Left kidney (tissue), 8 donors: ENCODE data around the gene RBM8A. TPM values are rescaled to one million over a fixed set of nuclear protein-coding genes. Genes with fewer than 3 reads are reported as not detected.
A peak's percentile ranks its signal among the peaks of the same experiment; 100 is the strongest.

Experiments used
- DNase-seq: peaks from one replicate; pipeline ENCODE4 v3.0.0-alpha.2; 2013
- long read RNA-seq, 8 donors: transcript quantifications; one replicate each; lab custom pipeline, GENCODE V29; 2026
- polyA plus RNA-seq: library from polyadenylated mRNA; unstranded; fragments of 120-200 nt; gene quantifications from one replicate; pipeline ENCODE4 v1.2.1, GENCODE V29; 2013; ENCODE audit not compliant: insufficient read length

Gene RBM8A
- 214 TPM for polyA plus RNA-seq
- long read RNA-seq, donor 1, full-length matches to known transcripts, result 67 of 110 reads
- long read RNA-seq, donor 1, partial matches to known transcripts, result 24 of 110 reads
- long read RNA-seq, donor 1, other reads (novel, unspliced or antisense), result 19 of 110 reads
- long read RNA-seq, donor 2, full-length matches to known transcripts, result 58 of 90 reads
- long read RNA-seq, donor 2, partial matches to known transcripts, result 18 of 90 reads
- long read RNA-seq, donor 2, other reads (novel, unspliced or antisense), result 14 of 90 reads
- long read RNA-seq, donor 3, full-length matches to known transcripts, result 63 of 87 reads
- long read RNA-seq, donor 3, partial matches to known transcripts, result 15 of 87 reads
- long read RNA-seq, donor 3, other reads (novel, unspliced or antisense), result 9 of 87 reads
- long read RNA-seq, donor 4, full-length matches to known transcripts, result 5 of 5 reads
- long read RNA-seq, donor 4, partial matches to known transcripts, result 0 of 5 reads
- long read RNA-seq, donor 4, other reads (novel, unspliced or antisense), result 0 of 5 reads
- long read RNA-seq, donor 5, full-length matches to known transcripts, result 120 of 199 reads
- long read RNA-seq, donor 5, partial matches to known transcripts, result 55 of 199 reads
- long read RNA-seq, donor 5, other reads (novel, unspliced or antisense), result 24 of 199 reads
- long read RNA-seq, donor 6, full-length matches to known transcripts, result 75 of 116 reads
- long read RNA-seq, donor 6, partial matches to known transcripts, result 25 of 116 reads
- long read RNA-seq, donor 6, other reads (novel, unspliced or antisense), result 16 of 116 reads
- long read RNA-seq, donor 7, full-length matches to known transcripts, result 85 of 187 reads
- long read RNA-seq, donor 7, partial matches to known transcripts, result 96 of 187 reads
- long read RNA-seq, donor 7, other reads (novel, unspliced or antisense), result 6 of 187 reads
- long read RNA-seq, donor 8, full-length matches to known transcripts, result 35 of 35 reads
- long read RNA-seq, donor 8, partial matches to known transcripts, result 0 of 35 reads
- long read RNA-seq, donor 8, other reads (novel, unspliced or antisense), result 0 of 35 reads

GRCh38 chr1:145927063-145927886, at the start of gene RBM8A:
TSS of gene RBM8A (minus strand) at chr1:145927484. CDS start at chr1:145927426, 58 bp downstream.
- DNase-seq, result peak; percentile 99

DNA sequence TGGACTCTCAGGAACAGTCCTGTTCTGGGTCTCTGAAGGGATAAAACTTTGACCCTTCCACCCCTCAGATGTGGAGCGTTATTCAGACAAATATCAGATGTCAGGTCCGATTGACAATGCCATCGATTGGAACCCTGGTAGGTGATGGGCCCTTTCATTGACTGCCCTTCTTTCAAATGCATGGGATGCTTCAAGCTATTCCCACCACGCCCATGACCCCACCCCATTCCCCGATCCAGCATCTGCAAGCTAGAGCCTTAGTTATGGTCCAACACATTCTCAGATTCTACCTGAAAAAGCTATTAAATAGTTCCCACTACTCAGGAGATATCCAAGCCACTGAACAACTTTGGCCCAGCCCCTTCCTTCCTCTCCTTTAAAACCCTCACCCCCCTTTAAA, 49.7 kb upstream of the RBM8A start:
- DNase-seq, result no peak

DNA sequence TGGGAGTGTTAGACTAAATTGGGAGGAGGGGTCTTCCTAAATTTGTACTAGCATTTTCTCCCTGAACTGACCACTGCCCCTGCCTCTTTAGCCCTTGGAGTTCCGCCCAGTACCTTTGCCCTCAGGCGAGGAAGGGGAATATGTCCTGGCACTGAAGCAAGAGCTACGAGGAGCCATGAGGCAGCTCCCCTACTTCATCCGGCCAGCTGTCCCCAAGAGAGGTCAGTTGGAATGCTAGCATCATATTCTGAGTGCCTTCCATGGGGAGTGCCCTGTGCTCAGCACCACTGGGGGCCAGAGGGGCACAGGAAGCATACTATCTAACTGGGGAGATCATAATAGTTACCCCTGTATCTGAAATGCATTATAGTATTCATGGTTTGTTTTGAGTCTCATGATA, 47.9 kb upstream of the RBM8A start:
- DNase-seq, result no peak

- no peak for DNase-seq
Measured at GRCh38 chr1:145974721-145975120, 47.4 kb upstream of the RBM8A start.

DNA sequence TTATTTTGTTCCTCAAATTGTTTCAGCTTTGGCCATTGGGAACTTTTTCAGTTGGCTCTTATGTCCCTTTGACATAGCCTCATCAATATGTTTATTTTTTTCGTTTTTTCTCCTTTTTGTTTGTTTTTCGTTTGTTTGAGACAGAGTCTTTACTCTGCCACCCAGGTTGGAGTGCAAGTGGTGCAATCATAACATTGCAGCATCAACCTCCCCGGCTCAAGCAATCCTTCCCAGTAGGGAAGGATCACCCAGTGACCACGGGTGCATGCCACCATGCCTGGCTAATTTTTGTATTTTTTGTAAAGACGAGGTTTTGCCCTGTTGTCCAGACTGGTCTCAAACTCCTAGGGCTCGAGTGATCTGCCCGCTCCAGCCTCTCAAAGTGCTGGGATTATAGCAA, 45.3 kb upstream of the RBM8A start:
- DNase-seq, result no peak

DNA sequence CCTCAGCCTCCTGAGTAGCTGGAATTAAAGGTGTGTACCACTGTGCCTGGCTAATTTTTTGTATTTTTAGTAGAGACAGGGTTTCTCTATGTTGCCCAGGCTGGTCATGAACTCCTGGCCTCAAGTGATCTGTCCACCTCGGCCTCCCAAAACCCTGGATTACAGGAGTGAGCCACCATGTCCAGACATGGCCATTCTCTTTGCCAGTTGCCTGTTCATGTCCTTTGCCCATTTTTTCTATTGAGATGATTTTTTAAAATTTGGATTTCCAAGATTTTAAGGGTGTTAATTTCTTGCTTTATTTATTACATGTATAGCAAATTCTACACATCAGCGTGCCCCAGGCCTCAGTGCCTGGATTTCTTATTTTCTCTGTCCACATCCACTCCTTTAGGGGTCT, 40.0 kb upstream of the RBM8A start:
- no peak for DNase-seq

- no peak for DNase-seq
Measured at GRCh38 chr1:145965119-145965744, 37.9 kb upstream of the RBM8A start.

- peak; percentile 97 for DNase-seq
Measured at GRCh38 chr1:145964328-145965118, 37.2 kb upstream of the RBM8A start, which contains the start of the genes ANKRD34A and POLR3GL. TSS of gene ANKRD34A (minus strand) at chr1:145964575. CDS start at chr1:145961759, 2,816 bp downstream. TSS of gene POLR3GL (plus strand) at chr1:145964690. CDS start at chr1:145974866, 10,176 bp downstream.

DNA sequence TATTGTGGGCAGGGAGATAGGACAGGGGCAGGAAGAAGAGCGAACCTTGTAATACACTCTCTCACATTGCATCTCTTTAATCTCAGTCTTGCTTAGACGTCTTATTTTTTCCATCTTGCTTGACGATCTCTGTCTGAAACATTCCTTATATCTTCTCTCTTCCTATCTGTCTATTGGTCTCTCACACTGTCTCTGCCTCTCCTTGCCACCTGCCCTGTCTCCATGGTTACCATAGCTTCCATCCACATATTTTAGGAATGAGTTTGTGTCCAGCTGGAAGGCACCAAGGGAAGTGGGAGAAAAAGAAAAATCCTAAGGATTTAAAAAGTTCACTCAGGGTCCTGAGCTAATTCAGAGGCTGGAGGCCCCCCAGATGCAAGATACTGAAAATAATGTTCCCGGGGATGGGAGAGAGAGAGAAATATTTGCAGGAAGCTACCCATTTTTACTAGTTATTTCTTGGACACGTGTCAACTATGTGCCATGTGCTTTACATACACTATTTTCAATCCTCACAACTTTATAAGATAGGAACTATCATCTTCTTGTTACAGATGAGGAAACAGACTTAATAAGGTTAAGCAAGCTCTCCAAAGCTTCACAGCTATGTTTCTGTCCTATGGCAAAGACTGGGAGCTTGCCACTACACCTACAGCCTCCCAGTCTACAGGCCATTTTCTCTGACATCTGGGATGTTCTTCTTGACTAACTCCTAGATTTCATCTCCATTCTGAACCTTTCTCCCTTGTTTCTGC, 36.2 kb upstream of the RBM8A start:
- DNase-seq, result no peak

GRCh38 chr1:145962157-145963102, 35.1 kb upstream of the RBM8A start:
- DNase-seq, result no peak

DNA sequence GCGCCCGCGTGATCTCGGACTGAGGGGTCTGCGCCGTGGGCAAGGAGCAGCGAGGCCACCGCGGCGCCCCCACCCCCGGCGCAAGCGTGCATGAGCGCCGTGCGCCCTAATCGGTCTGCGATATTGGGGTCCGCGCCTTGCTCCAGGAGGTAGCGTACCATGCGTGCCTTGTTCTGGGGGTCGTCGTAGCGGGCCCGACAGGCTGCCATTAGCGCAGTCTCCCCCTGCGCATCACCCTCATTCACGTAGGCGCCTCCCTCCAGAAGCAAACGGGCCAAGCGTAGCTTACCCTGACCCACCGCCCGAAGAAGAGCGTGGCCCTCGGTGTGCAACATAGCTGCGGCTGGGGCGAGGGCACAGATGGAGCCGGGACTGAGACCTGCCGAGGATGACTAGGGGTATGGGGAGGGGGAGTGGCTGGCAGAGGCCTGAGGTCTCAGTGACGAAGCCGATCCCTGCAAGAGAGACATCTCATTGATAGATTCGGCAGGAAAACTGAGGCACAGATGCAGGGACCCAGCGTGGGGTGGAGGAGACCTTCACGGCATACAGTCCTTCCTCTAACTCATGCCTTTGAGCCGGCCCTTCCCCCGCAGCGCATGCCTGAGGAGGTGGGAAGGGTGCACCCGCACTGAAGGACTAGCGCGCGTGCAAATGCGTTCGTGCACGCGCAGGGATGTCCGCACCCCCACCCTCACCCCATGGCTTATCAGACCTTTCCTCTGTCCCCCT, 34.3 kb upstream of the RBM8A start:
- DNase-seq, result no peak

GRCh38 chr1:145961109-145961424, 33.8 kb upstream of the RBM8A start:
- DNase-seq, result no peak

- DNase-seq, result peak; percentile 85
Measured at GRCh38 chr1:145960468-145961108, 33.3 kb upstream of the RBM8A start.

GRCh38 chr1:145959957-145960467, 32.7 kb upstream of the RBM8A start:
- DNase-seq, result no peak

- DNase-seq, result no peak
Measured at GRCh38 chr1:145959333-145959732, 32.0 kb upstream of the RBM8A start.

DNA sequence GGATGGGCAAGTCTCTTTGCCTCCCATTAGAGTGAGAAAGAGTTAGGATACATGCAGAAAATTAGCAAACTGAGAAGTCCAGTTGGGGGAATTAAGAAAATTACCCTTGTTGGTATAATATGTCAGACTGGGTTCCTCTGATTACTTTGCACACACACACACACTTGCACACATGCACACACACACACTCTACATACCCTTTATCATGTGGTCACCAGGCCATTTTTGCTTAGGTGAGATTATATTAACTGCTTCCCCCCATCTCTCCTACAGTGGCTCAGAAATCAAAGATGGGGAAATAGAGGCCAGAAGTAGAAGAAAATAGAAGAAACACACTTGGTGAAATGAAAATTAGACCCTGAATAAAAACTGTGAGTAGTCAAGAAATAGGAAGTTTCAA, 31.4 kb upstream of the RBM8A start:
- no peak for DNase-seq
